ENCODE measurements around the gene TMEM231.
A peak's percentile ranks its signal among the peaks of the same experiment; 100 is the strongest.
"Not testable (repeated sequence)": the region's sequence is repeated elsewhere in the genome, so short reads cannot be mapped to it uniquely, and the experiment has no call there.

The TMEM231 gene

GRCh38 chr16:75555707-75556430, at the start of gene TMEM231:
Gene TMEM231 (minus strand): TSS chr16:75556252. CDS start chr16:75556209, 43 bp downstream.
- DNase-seq (ENCODE audit: low read depth, low spot score) = peak; percentile 79

- no peak for DNase-seq (ENCODE audit: low read depth, low spot score)
Observed at GRCh38 chr16:75603241-75603640, 47.2 kb upstream of the TMEM231 start.

GRCh38 chr16:75599452-75600277, 43.6 kb upstream of the TMEM231 start:
- DNase-seq (ENCODE audit: low read depth, low spot score) = no peak

GRCh38 chr16:75593825-75594820, 38.1 kb upstream of the TMEM231 start:
- peak; percentile 84 for DNase-seq (ENCODE audit: low read depth, low spot score)

GRCh38 chr16:75593308-75593707, 37.3 kb upstream of the TMEM231 start:
- no peak for DNase-seq (ENCODE audit: low read depth, low spot score)

- DNase-seq (ENCODE audit: low read depth, low spot score) = not testable (repeated sequence)
Observed at GRCh38 chr16:75591927-75592326, 35.9 kb upstream of the TMEM231 start.

- no peak for DNase-seq (ENCODE audit: low read depth, low spot score)
Observed at GRCh38 chr16:75590920-75591843, 35.1 kb upstream of the TMEM231 start.

GRCh38 chr16:75589306-75589705, 33.3 kb upstream of the TMEM231 start:
- no peak for DNase-seq (ENCODE audit: low read depth, low spot score)

GRCh38 chr16:75588716-75589115, 32.7 kb upstream of the TMEM231 start:
- DNase-seq (ENCODE audit: low read depth, low spot score) = no peak

GRCh38 chr16:75584108-75584507, 28.1 kb upstream of the TMEM231 start:
- DNase-seq (ENCODE audit: low read depth, low spot score) = no peak

- no peak for DNase-seq (ENCODE audit: low read depth, low spot score)
Observed at GRCh38 chr16:75579281-75579834, 23.3 kb upstream of the TMEM231 start.

GRCh38 chr16:75578725-75579124, 22.7 kb upstream of the TMEM231 start:
- DNase-seq (ENCODE audit: low read depth, low spot score) = no peak

GRCh38 chr16:75578212-75578611, 22.2 kb upstream of the TMEM231 start:
- no peak for DNase-seq (ENCODE audit: low read depth, low spot score)

GRCh38 chr16:75576384-75576811, 20.3 kb upstream of the TMEM231 start:
- DNase-seq (ENCODE audit: low read depth, low spot score) = no peak

- DNase-seq (ENCODE audit: low read depth, low spot score) = no peak
Observed at GRCh38 chr16:75575958-75576357, 19.9 kb upstream of the TMEM231 start.

- DNase-seq (ENCODE audit: low read depth, low spot score) = no peak
Observed at GRCh38 chr16:75573955-75574354, 17.9 kb upstream of the TMEM231 start.

- DNase-seq (ENCODE audit: low read depth, low spot score) = no peak
Observed at GRCh38 chr16:75572864-75573542, 17.0 kb upstream of the TMEM231 start.

- DNase-seq (ENCODE audit: low read depth, low spot score) = no peak
Observed at GRCh38 chr16:75570396-75571065, 14.5 kb upstream of the TMEM231 start.

- DNase-seq (ENCODE audit: low read depth, low spot score) = no peak
Observed at GRCh38 chr16:75567911-75568310, 11.9 kb upstream of the TMEM231 start.
